ENCODE measurements around the gene WDR11.

- TF ChIP-seq CTCF (IDR thresholded peaks at IDR 0.05) (no peak), EZH2 (IDR thresholded peaks at IDR 0.05) (no peak), EZH2phosphoT487 (IDR thresholded peaks at IDR 0.05) (no peak)
Observed at GRCh38 chr10:120887482-120887881, 36.3 kb downstream of the WDR11 start.
